K562 (cell line): ENCODE data around the gene ERC2. TPM values are rescaled to one million over a fixed set of nuclear protein-coding genes. Genes with fewer than 3 reads are reported as not detected.

Experiments used
- ATAC-seq: fragments of 200-7000 bp; cut with Tn5 transposase; 3 replicates; pipeline ENCODE4 v1.9.1; 2020; ENCODE audit warnings: moderate library complexity
- BruUV-seq: library from RNA; stranded (reverse); fragments of 400-500 nt; replicated peaks from 2 replicates; lab custom pipeline; 2021; lab: Mats Ljungman, UMichigan
- CTCF ChIA-PET: fragments of 300-600 bp; formaldehyde crosslinking; extraction: SDS; loops from one replicate; lab custom pipeline; 2021; ENCODE audit warnings: low intra/inter-chr PET ratio; lab: Yijun Ruan, JAX
- POLR2A ChIA-PET: fragments of 300-600, 350-650 bp; sonication (Branson Sonifier 250); formaldehyde crosslinking; extraction: SDS; loops from one replicate; lab custom pipeline; 2021; ENCODE audit warnings: antibody characterized with exemption, inconsistent platforms; lab: Yijun Ruan, JAX
- DNase-seq, 4 experiments: peaks; one replicate each; pipeline versions ENCODE4 v3.0.0 to v3.0.0-alpha.2; 2011 to 2018; ENCODE audit warnings: low spot score in 3 of 4, mixed read lengths in 3 of 4; ENCODE audit errors: extremely low read depth in 1 of 4
- FAIRE-seq: peaks from 2 replicates; lab custom pipeline; 2011; peaks lifted over from hg19 to GRCh38; lab: Jason Lieb, UNC
- H2AFZ ChIP-seq: 2 replicates; pipeline ENCODE4 v1.6.0; 2011; ENCODE audit warnings: low read depth, low read length, control low read depth, inconsistent platforms
- H3K27ac ChIP-seq: fragments of 200-600 bp; 3 replicates; pipeline ENCODE4 v1.8.0; 2011; ENCODE audit warnings: low read depth, mild to moderate bottlenecking, control low read depth, inconsistent platforms, low read length, moderate library complexity, mixed read lengths; ENCODE audit errors: extremely low read depth
- H3K27me3 ChIP-seq, 2 experiments: fragments of 300-600 bp in 1 of 2; 2 replicates in 1 of 2; 3 replicates in 1 of 2; pipeline versions ENCODE4 v1.6.0 to v1.8.0; 2011; ENCODE audit warnings: inconsistent platforms in 2 of 2, low read length in 2 of 2, mild to moderate bottlenecking in 1 of 2, mixed read lengths in 1 of 2, moderate library complexity in 1 of 2; ENCODE audit not compliant: control insufficient read depth in 2 of 2, insufficient read depth in 2 of 2
- H3K36me3 ChIP-seq: fragments of 300-600 bp; 3 replicates; pipeline ENCODE4 v1.8.0; 2011; ENCODE audit warnings: mild to moderate bottlenecking, low read length, inconsistent platforms; ENCODE audit not compliant: control insufficient read depth, insufficient read depth
- H3K4me1 ChIP-seq, 2 experiments: fragments of 200-600 bp in 1 of 2; replicated peaks in 1 of 2; 2 replicates in 1 of 2; 3 replicates in 1 of 2; pipeline versions ENCODE4 v1.5.1 to v1.8.0; 2011; ENCODE audit warnings: inconsistent platforms in 2 of 2, low read length in 2 of 2, mild to moderate bottlenecking in 1 of 2, mixed read lengths in 1 of 2, moderate library complexity in 1 of 2; ENCODE audit not compliant: control insufficient read depth in 2 of 2, insufficient read depth in 2 of 2
- H3K4me2 ChIP-seq: 2 replicates; pipeline ENCODE4 v1.6.1; 2011; ENCODE audit warnings: low read length, control low read depth, inconsistent platforms, mixed read lengths; ENCODE audit not compliant: insufficient read depth
- H3K4me3 ChIP-seq: fragments of 200-600 bp; sonication (generic), shearing (Covaris generic); 2 replicates; pipeline ENCODE4 v1.5.1; 2016; ENCODE audit warnings: control low read depth, inconsistent platforms
- H3K79me2 ChIP-seq: fragments of 200-600 bp; 3 replicates; pipeline ENCODE4 v1.8.0; 2011; ENCODE audit warnings: low read length, inconsistent platforms; ENCODE audit not compliant: control insufficient read depth, insufficient read depth
- H3K9ac ChIP-seq, 2 experiments: 2 replicates each; pipeline versions ENCODE4 v1.6.0 to v1.6.1; 2011; ENCODE audit warnings: low read depth in 2 of 2, low read length in 2 of 2, control low read depth in 1 of 2, inconsistent platforms in 1 of 2, mild to moderate bottlenecking in 1 of 2, mixed read lengths in 1 of 2; ENCODE audit not compliant: insufficient read depth in 1 of 2
- H3K9me1 ChIP-seq: one replicate; pipeline ENCODE4 v1.6.0; 2011; ENCODE audit warnings: inconsistent platforms, mild to moderate bottlenecking, low read length, moderate library complexity; ENCODE audit not compliant: control insufficient read depth, insufficient read depth
- H3K9me3 ChIP-seq: replicated peaks from 2 replicates; pipeline ENCODE4 v1.5.1; 2011; ENCODE audit warnings: low read depth, low read length, inconsistent platforms; ENCODE audit not compliant: control insufficient read depth, insufficient read depth
- H4K20me1 ChIP-seq: replicated peaks from 2 replicates; pipeline ENCODE4 v1.6.1; 2011; ENCODE audit warnings: low read length, inconsistent platforms, mixed read lengths; ENCODE audit not compliant: control insufficient read depth, insufficient read depth
- BHLHE40 ChIP-seq: IDR thresholded peaks from 2 replicates; pipeline ENCODE4 v1.6.1; 2011; ENCODE audit warnings: low read length, improper control_type of control experiment
- BRF2 ChIP-seq: IDR thresholded peaks from 3 replicates; pipeline ENCODE4 v1.6.1; 2011; ENCODE audit warnings: borderline replicate concordance, mild to moderate bottlenecking; ENCODE audit not compliant: insufficient read length, insufficient read depth
- CXXC5 ChIP-seq: fragments of 250-450 bp; sonication (Bioruptor Pico); IDR thresholded peaks from 2 replicates; pipeline ENCODE4 v1.8.0; 2022; ENCODE audit warnings: inconsistent platforms, mild to moderate bottlenecking, moderate library complexity
- GABPB1 ChIP-seq: sonication (generic); formaldehyde crosslinking; IDR thresholded peaks from 2 replicates; pipeline ENCODE4 v1.8.0; 2022; ENCODE audit warnings: mild to moderate bottlenecking, missing genetic modification reagents
- GTF2F1 ChIP-seq: IDR thresholded peaks from 2 replicates; pipeline ENCODE4 v1.6.1; 2011; ENCODE audit warnings: low read depth, low read length, improper control_type of control experiment
- MTF1 ChIP-seq: fragments of 250-450 bp; sonication (Bioruptor Pico); IDR thresholded peaks from 2 replicates; pipeline ENCODE4 v1.9.0; 2021; ENCODE audit warnings: moderate library complexity, mild to moderate bottlenecking, inconsistent platforms, borderline replicate concordance
- RBM34 ChIP-seq: fragments of 200-400 bp; formaldehyde crosslinking; IDR thresholded peaks from 2 replicates; pipeline ENCODE4 v1.6.1; 2018; ENCODE audit warnings: low read length, borderline replicate concordance; ENCODE audit not compliant: insufficient read depth
- RNF219 ChIP-seq: fragments of 250-450 bp; sonication (Bioruptor Pico); IDR thresholded peaks from 2 replicates; pipeline ENCODE4 v1.5.0; 2022; ENCODE audit warnings: mild to moderate bottlenecking
- SMARCB1 ChIP-seq: IDR thresholded peaks from 2 replicates; pipeline ENCODE4 v1.6.1; 2011; ENCODE audit warnings: improper control_type of control experiment, low read depth; ENCODE audit not compliant: insufficient read length
- TEAD2 ChIP-seq: fragments of 450-650 bp; IDR thresholded peaks from 2 replicates; pipeline ENCODE4 v1.6.1; 2016; ENCODE audit warnings: missing genetic modification characterization, control low read depth, missing compliant biosample characterization
- ZNF280A ChIP-seq: fragments of 450-650 bp; IDR thresholded peaks from 2 replicates; pipeline ENCODE4 v1.6.1; 2018; ENCODE audit warnings: mild to moderate bottlenecking, low read depth; ENCODE audit not compliant: partially characterized antibody
- WGBS: fragments of 100-300 bp; shearing (Covaris generic); methylation state at CpG from one replicate; pipeline ENCODE4 v1.1.6; 2016; ENCODE audit warnings: low coverage, mixed read lengths; ENCODE audit not compliant: insufficient coverage; ENCODE audit errors: missing lambda C conversion rate; 5-methylcytosine and 5-hydroxymethylcytosine counted together
- in situ Hi-C: fragments of 300-500 bp; cut with MboI; formaldehyde crosslinking; loops from 4 replicates; pipeline ENCODE4 v1.15.0; 2018; ENCODE audit warnings: inconsistent platforms, mixed read lengths
- intact Hi-C: fragments of 100-400 bp; cut with micrococcal nuclease; formaldehyde crosslinking; loops from 2 replicates; pipeline ENCODE4 v1.14.2; 2022
- polyA plus RNA-seq, 8 experiments: library from polyadenylated mRNA; depleted of rRNA in 4 of 8; stranded (reverse) in 5 of 8; unstranded in 3 of 8; fragments of >200 nt; fragmentation: Nextera tagmentation in 2 of 8; fragmentation: Illumina TruSeq in 1 of 8; extraction: Ambion mirVana in 2 of 8; extraction: Trizol in 1 of 8; gene quantifications; 2 replicates each; pipeline versions ENCODE4 v1.2.1 to v1.2.3, GENCODE V29; 2011 to 2014; ENCODE audit warnings: inconsistent platforms in 1 of 8, missing spikeins in 1 of 8
- total RNA-seq, 7 experiments: library from RNA; depleted of rRNA in 6 of 7; stranded (reverse); fragments of >200 nt in 6 of 7; fragmentation: Illumina TruSeq in 2 of 7; extraction: Trizol in 2 of 7; gene quantifications; 2 replicates each; pipeline versions ENCODE4 v1.2.1 to v1.2.3, GENCODE V29; 2011 to 2021; ENCODE audit warnings: low replicate concordance in 1 of 7

Gene ERC2
- total and polyA plus RNA-seq, 9 of the 15 experiments (the other 6 are each of a cell fraction or from before 2014, with no cell fraction given): 0.04 to 0.18 (median 0.07) TPM; not detected in 2

GRCh38 chr3:55545995-55546394 is 922.3 kb downstream of the ERC2 start:
- TF ChIP-seq ZNF280A (no peak), BHLHE40 (no peak), BRF2 (no peak), GTF2F1 (no peak), RBM34 (no peak), MTF1 (CRISPR knock-in tag) (no peak), SMARCB1 (no peak), TEAD2 (tag) (no peak), GABPB1 (CRISPR knock-in tag) (no peak), RNF219 (no peak), CXXC5 (no peak)
- Histone ChIP-seq H3K4me3 (no peak overlapping the region), H4K20me1 (no peaks in the 10 kb centered on the region), H2AFZ (no peak overlapping the region), H3K9ac (no peak overlapping the region), H3K36me3 (no peaks in the 10 kb centered on the region), H3K79me2 (no peaks in the 10 kb centered on the region), H3K27ac (no peak overlapping the region), H3K27me3 (no peaks in the 10 kb centered on the region; a peak in 1 of 5 replicates), H3K4me1 (no peaks in the 10 kb centered on the region), H3K9me1 (no peaks in the 10 kb centered on the region), H3K4me2 (no peak overlapping the region), H3K9me3 (no peaks in the 10 kb centered on the region)
- FAIRE-seq: no peak
- ATAC-seq: no peak
- ChIA-PET CTCF (no interaction called here), POLR2A (no interaction called here)
- intact Hi-C loops (no loop called here), in situ Hi-C loops (no loop called here)
- BruUV-seq: no TSS peak
- DNase-seq: no peak
- WGBS: 0% methylated on average over 5 of the region's 6 CpGs
